SK-N-DZ (cell line): ENCODE results near the gene TRAK1. TPM values are rescaled to one million over a fixed set of nuclear protein-coding genes. Genes with fewer than 3 reads are reported as not detected.
"Not testable (repeated sequence)": the region's sequence is repeated elsewhere in the genome, so short reads cannot be mapped to it uniquely, and the experiment has no call there.

Experiments
- DNase-seq: peaks from one replicate; pipeline ENCODE4 v3.0.0-alpha.2; 2015; ENCODE audit warnings: low spot score
- polyA plus RNA-seq, 2 experiments: library from polyadenylated mRNA; depleted of rRNA; stranded (reverse); fragments of >200 nt; gene quantifications; 2 replicates each; pipeline ENCODE4 v1.2.3, GENCODE V29; 2014

Gene TRAK1, protein sequence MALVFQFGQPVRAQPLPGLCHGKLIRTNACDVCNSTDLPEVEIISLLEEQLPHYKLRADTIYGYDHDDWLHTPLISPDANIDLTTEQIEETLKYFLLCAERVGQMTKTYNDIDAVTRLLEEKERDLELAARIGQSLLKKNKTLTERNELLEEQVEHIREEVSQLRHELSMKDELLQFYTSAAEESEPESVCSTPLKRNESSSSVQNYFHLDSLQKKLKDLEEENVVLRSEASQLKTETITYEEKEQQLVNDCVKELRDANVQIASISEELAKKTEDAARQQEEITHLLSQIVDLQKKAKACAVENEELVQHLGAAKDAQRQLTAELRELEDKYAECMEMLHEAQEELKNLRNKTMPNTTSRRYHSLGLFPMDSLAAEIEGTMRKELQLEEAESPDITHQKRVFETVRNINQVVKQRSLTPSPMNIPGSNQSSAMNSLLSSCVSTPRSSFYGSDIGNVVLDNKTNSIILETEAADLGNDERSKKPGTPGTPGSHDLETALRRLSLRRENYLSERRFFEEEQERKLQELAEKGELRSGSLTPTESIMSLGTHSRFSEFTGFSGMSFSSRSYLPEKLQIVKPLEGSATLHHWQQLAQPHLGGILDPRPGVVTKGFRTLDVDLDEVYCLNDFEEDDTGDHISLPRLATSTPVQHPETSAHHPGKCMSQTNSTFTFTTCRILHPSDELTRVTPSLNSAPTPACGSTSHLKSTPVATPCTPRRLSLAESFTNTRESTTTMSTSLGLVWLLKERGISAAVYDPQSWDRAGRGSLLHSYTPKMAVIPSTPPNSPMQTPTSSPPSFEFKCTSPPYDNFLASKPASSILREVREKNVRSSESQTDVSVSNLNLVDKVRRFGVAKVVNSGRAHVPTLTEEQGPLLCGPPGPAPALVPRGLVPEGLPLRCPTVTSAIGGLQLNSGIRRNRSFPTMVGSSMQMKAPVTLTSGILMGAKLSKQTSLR
- polyA plus RNA-seq (2014; cell fraction: cytosol; rRNA removed) = 15.4 and 17.1 TPM in 2 replicates
- 10.3 and 19.4 TPM in 2 replicates for polyA plus RNA-seq (2014; cell fraction: nucleus; rRNA removed)

DNA sequence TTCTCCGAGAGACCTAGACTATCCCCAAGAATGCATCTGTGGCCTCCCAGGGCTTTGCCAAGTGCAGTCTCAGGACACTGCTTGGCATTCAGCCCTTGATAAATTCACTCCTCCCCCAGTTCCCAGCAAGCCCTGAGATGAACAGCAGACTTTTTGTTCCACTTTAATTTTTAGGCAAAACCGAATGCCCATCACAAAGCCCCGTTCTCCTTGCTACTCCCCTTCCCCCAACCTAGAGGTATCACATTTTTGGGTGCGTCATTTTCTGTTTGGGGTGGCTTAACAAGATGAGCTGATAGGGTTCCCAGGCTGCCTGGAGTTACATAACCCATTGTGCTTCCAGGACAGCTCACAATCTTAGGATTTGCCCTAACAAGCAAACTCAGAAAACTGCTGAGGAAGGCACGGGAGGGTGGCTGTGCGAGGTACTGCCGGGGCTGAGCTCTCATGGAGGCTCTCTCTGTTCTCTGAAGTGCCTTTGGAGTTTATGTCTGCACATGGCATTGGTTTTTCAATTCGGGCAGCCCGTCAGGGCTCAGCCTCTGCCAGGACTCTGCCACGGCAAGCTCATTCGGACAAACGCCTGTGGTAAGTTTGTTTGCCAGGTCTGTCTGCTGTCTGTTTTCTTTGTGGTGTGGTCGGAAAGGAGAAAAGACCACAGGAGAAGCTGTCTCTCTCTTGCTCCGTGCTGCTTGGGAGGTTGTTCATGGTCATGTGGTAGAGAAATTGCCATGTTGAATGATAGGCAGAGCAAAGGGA is at the start of gene TRAK1:
Gene TRAK1, plus strand, starts transcription at position 385 of the 759 bp plus-strand sequence. Its CDS starts 113 bp downstream, at position 498.
- no peak for DNase-seq

DNA sequence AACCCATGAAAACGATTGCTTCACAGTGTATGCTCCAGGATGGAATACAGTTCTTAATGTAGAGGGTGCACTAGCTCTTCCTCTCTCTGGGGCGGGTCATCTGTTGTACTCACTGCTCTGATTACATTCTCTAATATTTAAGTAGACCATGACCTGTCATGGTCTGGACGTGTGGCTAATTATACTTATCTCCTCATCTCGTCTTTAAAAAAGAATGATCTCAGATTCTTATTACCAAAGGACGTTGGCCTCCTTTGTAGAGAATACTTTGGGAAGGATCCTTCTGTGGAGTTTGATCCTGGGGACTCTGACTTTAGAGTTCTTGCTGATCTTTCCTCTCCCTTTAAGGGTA is 48.4 kb upstream of the TRAK1 start:
- DNase-seq = no peak

DNA sequence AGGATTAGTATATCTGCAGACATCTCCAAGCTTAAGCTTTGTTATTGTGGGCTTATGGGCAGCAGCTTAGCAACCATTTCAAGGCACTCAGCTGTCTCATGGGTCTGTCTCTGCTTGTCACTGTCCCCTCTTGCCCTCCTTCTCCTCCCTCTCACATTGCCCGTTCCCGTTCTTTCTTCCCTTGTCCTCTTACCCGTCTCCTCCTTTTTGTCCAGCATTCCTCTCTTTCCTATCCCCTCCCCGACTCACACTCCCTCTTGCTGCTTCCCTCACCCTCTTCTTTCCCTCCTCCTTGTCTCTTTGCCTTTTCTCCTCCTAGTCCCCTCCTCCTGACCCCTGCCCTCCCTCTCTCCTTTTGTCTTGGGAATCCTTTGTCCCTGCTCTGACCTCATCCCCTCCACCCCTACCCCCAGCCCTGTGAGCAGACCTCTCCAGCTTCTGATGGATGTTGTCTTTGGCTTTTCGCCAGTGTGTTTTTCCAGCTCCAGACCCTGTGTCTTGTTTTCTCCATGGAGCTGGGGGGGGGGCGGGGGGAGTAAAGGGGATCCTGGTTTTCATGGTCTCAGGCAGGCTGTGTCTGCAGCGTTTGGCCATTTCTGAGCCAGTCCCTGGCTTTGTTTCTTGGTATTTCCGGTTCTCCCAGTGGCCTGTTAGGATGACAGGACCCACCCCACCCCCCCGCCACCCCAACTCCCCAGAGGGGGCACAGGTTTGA is 47.9 kb upstream of the TRAK1 start:
- peak; percentile 94 for DNase-seq

DNA sequence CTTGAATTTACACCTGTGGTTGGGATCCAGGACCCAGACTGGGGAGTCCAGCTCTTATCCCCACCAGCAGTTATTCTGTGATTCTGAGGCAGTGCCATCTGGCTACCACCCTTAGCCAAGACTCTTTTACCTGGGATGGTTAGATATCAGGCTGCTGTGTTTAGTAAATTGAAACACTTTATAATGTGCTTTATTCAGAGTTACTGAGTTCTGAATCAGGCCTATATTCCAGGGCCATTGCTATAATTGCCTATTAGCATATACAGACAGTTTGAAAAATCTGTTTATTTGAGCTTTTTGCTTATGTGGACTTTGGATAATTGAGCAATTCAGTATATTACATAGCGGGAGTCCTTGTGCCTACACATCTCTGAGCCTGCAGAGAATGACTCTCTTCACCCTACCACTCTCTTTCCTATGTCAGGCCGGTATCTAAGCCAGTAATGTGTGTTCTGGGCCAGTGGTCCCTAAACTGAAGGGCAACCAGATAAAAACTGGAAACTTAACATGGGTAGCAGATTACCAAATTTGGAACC is 45.4 kb upstream of the TRAK1 start:
- DNase-seq = no peak

DNA sequence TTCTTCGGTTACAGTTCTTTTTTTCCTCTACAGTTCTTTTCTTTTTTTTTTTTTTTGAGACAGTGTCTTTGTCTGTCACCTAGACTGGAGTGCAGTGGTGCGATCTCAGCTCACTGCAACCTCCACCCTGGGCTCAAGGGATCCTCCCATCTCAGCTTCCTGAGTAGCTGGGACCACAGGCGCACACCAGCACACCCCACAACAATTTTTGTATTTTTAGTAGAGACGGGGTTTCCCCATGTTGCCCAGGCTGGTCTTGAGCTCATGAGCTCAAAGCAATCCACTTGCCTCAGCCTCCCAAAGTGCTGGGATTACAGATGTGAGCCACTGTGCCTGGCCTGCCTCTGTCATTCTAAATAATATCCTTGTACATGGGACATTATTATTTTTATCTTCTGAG is 42.6 kb upstream of the TRAK1 start:
- not testable (repeated sequence) for DNase-seq

DNA sequence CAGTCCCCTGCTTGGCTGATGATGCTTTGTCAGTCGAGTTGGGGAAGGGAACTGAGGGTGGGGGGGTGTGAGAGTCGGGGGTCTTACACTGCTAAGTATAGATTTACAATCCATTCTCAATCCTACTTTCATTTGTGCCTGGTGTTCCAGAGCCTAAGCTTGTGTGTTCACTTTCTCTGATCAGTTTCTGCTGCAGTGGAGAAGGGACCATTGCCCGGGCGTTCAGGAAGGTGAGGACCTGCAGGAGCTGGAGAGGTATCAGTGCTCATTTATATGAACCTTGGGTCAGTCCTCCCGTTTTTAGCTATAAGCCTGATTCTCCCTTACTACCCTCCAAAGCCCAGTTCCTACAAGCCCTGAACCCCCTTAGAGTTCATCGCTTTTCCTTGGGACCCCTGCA is 41.0 kb upstream of the TRAK1 start:
- DNase-seq = no peak

DNA sequence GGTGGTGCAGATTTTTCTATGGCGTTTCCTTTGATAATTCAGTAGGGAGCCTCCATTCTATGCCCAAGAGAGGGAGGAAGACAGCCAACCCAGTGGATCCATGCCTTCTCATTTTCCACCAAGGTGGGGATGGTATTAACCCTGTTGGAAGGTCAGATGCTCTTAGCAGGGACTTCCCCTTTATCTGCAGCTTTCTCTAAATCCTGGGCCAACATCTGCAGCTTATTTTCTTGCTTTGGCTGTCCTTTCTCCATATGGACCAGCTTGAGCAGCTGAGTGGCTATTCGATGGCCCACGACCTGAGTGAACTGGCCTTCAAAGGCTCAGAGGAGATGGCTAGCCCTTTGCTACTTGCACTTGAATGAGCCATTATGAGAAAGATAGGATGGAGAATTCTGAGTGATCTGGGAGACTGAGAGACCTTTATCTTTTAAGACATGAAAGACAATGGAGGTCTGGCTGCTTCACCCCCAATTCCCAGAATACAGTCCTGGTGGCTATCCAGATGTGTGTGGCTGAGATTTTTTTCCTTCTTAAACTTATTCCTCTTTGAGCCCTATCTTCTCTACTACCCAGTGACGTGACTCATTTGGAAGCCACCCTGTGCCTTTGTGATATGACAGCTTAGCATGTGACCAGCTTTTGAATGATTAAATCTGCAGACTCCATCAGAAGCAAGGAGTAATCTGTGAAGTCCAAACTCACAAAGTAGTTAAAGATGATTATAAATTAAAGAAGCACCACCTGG is 39.6 kb upstream of the TRAK1 start:
- no peak for DNase-seq

DNA sequence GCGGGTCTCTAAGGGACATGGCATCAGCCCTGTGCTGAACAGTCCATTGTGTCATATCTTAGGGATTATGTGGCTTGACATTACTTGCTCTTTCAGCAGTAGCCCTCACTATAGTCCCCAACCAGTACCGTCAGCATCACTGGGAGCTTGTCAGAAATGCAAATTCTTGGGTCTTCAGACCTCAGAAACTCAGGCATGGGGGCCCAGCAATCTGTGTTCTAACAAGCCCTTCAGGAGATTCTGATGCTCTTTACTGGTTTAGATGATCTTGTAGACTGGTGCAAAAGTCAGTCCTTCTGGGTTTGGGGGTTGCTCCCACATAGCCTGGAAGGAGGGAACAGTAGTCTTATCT is 39.0 kb upstream of the TRAK1 start:
- DNase-seq = no peak

DNA sequence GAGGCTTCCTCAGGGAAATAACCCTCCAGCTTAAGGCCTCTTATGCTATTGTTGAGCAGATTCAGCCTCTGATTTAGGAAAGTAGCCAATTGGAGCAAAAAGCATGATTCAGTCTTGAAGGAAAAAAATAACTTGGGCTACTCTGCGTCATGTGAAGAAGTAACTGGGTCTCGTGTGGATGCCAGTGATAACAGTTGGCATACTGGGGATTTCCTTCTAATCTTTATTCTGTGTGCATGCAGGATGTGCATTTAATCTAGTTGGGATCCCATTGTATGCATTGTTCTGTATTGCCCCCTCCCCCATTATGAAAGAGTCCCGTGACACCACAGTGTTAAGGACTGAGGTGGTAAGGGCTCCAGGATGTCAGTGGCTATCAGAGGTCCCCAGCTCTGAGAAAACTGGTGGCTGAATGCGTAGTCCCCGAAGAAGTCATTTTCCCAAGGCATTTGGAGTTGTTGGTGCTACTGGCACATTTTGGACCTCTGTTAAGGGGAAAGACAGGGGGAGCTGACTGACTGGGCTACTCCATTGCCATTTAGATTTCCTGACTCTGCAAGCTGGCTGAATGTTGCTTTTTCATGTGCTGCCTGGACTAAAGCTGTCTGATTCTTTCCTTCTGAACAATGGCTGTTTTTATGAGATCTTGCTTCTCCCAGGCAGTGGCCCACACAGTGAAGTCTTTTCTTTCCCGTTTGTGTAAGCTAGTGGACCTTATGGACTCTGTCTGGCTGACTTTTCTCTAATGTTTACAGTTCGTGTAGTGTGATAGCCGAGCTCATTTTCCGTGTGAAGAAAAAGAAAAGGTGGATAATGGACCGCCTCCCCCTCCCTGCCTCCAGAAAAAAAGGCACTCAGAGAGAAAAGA is 38.4 kb upstream of the TRAK1 start:
- DNase-seq = no peak

DNA sequence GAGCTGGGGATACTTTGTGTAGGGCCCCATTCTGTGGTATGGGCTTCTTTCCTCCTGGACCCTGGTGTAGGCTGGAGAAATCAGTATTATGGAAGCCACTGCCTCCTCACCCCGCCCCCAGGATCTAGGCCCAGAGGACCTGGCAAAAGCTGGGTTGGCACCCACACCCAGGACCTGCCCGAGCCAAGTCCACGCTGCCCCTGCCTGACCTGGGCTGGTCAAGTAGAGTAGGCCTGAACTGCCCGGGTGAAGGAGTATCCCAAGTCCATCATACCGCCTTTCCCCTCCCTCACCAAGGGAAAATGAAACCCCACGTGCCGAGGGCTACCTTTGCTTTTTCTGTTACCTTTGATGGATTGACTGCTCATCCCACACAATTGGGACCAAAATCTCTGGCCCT is 37.7 kb upstream of the TRAK1 start:
- no peak for DNase-seq

DNA sequence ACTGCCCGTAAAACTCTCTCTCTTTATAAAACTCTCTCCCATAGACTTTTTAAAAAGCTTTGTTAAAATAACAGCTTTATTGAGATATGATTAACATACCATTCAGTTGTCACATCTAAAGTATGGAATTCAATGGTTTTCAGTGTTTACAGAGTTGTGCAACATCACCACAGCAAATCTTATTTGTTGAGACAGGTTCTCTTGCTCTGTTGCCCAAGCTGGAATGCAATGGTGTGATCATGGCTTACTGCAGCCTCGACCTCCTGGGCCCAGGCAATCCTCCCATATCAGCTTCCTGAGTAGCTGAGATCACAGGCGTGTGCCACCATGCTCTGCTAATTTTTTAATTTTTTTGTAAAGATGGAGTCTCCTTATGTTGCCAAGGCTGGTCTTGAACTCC is 35.9 kb upstream of the TRAK1 start:
- DNase-seq = no peak

DNA sequence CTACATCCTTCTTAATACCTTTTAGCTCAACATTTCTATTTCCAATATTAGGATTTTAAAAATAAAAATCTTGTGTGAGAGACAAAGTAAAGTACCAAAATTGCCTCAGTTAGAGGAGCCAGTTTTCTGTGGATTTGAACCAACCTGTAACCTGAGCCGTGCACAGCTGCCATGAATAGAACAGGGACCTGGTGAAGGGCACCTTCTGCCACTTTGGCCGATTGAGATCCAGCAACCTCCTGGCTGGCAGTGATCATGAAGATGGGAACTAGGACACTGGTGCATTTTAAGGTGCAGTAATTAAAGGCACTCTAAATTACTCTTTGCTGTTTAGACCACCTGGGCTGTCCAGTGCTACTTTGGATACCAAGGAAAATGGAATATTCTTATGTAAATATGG is 34.3 kb upstream of the TRAK1 start:
- DNase-seq = no peak

DNA sequence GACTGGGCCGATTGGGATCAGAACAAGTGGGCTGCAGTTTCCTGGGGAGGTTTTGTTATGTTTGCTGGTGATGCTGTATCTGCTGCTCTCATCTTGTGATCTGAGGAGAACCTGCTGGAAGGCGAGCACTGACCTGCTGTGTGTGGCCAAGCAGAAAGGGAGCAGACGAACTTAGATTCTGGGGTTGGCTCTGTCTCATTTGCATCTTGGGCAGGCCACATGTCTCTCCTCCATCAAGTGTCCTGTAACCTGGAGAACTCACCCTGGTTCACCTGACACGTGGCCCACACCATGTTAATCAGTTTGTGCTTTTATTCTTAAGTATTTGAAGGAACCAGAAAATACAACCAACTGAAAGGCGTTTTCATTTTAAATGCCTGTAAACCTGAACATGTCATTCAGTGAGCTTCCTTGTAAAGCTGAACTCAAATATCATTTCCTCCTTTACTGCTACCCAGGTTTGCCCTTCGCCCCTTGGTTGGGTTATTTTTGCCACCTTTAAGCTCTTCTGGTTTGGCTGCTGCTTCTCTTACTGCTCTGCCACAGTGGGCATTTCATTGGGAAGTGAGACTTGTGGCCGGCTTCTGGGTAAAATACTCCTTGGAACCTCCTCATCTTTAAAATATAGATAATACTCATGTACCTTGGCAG is 33.5 kb upstream of the TRAK1 start:
- no peak for DNase-seq

DNA sequence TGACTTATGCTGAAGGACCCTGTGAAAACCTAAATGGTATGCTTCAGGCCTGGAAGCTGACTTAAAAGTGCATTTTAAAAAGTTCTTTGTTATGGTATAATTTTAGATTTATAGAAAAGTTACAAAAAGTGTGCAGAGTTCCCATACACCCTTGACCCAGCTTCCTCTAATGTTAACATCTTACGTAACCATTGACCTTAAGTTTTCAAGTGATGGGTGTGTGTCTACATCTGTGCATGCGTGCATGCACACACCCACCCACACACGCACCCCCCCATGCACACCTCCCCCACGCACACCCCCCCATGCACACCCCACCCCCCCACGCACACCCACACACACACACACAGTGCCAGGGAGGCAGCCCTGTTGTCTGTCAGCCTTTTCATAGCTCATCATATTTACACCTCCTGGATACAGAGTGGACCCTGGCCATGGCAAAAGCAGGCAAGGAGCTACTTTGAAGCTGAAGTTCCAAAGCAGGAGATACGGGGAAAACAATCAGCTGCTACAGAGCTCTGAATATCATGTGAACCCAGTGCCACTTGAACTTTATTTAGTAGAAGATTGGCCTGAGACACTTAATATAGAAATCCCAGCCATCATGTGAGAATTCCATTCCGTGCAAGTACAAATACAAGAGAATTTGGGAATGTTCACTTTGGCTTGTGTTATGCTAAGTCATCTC is 30.0 kb upstream of the TRAK1 start:
- no peak for DNase-seq

DNA sequence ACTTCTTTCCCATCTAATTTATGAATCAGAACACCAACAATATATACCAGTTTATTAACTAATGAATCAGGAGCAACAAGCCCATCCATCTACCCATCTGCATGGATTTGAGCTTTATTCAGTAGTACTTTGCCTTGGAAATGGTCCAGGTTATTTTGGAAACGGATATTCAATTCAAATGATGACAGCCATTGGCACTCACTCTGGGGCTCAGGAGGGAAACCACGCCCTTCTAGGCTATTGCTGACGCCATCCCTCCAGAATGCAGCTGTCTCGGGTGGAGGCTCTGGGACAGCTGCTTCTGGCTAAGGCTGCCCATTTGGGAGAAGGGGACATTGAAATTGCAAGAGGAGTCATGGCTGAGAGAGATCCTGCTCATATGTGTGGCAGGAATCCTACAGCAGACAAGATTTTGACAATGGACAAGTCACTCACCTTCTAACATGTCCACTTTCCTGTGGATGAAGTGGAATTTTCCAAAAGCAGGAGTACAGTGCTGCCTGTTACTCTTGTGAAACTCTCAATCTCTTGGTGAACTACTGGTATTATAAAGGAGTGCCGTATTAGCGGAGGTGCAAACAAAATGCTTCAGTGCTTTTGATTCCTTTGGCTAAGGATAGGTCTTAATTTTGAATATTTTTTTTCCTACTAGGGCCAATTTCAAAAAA is 29.3 kb upstream of the TRAK1 start:
- no peak for DNase-seq

DNA sequence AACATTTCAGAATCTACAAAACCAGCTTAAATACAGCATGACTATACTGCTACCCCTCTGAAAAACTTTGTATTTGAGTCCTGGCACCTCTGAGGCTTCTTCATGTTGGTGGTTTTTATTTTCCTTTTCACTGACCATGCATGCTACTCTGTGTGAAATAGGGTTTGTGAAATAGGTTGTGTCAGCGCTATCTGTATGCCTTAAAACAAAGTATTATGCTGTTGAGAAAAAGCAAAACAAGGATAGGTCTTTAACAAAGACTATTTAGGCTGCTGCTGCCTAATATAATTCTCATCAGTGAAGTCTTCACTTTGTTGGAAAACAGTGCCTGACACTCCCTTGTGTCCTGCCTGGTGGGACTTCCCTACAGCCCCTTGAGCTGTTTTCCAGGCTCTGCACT is 28.7 kb upstream of the TRAK1 start:
- DNase-seq = no peak

DNA sequence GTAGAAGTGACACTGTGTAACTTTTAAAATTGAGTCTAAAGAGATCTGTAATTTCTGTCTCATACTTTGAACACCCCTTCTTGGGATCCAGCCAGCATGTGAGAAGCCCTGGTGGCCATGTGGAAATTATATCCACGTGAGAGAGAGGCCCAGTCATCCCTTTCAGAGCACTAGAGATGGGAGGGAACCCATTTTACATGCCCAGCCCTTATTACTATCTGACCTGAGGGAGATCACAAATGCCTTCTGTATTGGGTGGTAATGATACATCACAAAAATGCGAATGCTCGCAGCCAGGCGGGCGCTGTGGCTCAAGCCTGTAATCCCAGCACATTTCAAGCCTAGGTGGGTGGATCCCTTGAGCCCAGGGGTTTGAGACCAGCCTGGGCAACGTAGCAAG is 27.3 kb upstream of the TRAK1 start:
- no peak for DNase-seq
